Measurements from ENCODE around the gene DIPK1A. TPM values are rescaled to one million over a fixed set of nuclear protein-coding genes. Genes with fewer than 3 reads are reported as not detected.

DIPK1A gene
- total and polyA plus RNA-seq, 2 experiments from 2014 or later, result 26.6 to 51.6 TPM

DNA sequence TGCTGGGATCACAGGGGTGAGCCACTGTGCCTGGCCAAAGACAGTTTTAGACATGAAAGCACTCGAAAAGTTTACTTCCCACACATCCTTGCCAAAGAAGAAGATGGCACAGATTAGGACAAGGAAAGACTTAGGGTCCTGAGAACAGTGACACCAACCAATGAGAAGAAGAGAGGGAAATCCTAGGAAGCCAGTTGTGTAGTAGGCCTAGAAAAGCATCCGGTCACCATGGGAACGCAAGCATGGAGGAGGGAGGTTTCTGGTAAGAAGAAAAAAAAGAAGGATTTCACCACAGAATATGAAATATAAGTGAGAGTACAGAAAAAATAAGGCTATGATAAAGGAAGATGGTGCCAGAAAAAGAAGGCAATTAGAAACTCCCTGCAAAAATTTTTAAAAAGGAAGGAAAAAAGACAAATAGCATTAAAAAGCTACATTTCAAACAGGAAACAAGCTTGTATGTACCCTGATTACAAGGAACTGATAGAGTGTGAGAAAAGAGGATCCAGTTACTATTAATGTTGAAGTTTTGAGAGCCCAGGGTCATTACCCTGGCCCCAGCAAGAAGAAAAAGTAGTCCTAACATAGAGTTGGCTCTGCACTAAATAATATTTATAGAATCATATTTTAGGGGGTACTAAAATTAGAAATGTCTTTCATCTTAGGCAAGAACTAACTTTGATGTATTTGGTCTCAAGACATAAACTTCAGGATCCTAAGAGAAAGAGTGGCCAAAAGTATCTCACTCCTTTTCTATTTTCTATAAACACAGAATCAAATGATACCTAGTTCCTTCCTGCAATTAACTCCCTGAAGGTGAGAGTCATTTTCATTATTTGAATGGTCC lies 16.1 kb downstream of the DIPK1A start:
- Histone ChIP-seq H3K9me2 (ENCODE audit: insufficient read depth) (no peaks in the 10 kb centered on the region), H3K36me3 (ENCODE audit: low read depth) (no peaks in the 10 kb centered on the region), H3K4me1 (ENCODE audit: insufficient read depth) (peaks cover 23% of the 10 kb centered on the region), H4K20me1 (ENCODE audit: insufficient read depth) (no peaks in the 10 kb centered on the region), H3K27ac (no peak overlapping the region), H3K9ac (no peak overlapping the region), H3F3A (ENCODE audit: insufficient read depth) (peaks cover 13% of the 10 kb centered on the region), H2AFZ (no peak overlapping the region), H3K9me3 (ENCODE audit: low read depth) (no peaks in the 10 kb centered on the region), H3K4me2 (ENCODE audit: unreplicated experiment) (no peak overlapping the region), H3K4me3 (no peak overlapping the region), H3K27me3 (replicated peaks; ENCODE audit: insufficient read depth) (no peaks in the 10 kb centered on the region), H3K79me2 (ENCODE audit: insufficient read depth) (peaks cover 82% of the 10 kb centered on the region)
- TF ChIP-seq EZH2phosphoT487 (IDR thresholded peaks at IDR 0.05; ENCODE audit: insufficient read depth, low read depth), result no peak
- no peak for TF ChIP-seq EZH2 (IDR thresholded peaks at IDR 0.05; ENCODE audit: insufficient read depth, poor library complexity, severe bottlenecking)
- in situ Hi-C loops (cut with MboI), result no loop called here
- no peak for DNase-seq
- 78% methylated on average over 3 of the region's 3 CpGs for WGBS, 2 experiments (ENCODE audit: low coverage in 1 of 2, low lambda C conversion rate in 2 of 2, missing lambda C conversion rate in 2 of 2)

DNA sequence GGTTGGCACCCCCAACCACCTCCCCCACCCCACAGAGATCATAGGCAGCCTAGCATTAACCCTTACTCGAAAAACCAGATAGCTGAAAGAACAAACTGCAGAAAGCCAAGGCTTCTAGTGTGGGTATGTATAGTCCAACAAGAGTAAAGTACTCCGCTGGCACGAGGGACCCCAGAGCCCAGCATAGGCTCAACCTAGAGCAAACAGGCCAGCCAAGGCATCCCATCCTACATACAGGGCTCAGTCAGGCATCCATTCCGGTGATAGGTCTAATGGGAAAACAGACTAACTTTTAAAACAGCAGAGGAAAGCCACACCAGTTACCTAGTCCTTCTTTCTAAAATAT lies 17.8 kb downstream of the DIPK1A start:
- no peaks in the 10 kb centered on the region for H3K9me2 ChIP-seq (ENCODE audit: insufficient read depth)
- peaks cover 24% of the 10 kb centered on the region for H3K4me1 ChIP-seq (ENCODE audit: insufficient read depth)
- no peaks in the 10 kb centered on the region for H3K27me3 ChIP-seq (replicated peaks; ENCODE audit: insufficient read depth)
- H3K4me2 ChIP-seq (ENCODE audit: unreplicated experiment), result no peak overlapping the region
- no peak overlapping the region for H3K27ac ChIP-seq
- H3K79me2 ChIP-seq (ENCODE audit: insufficient read depth), result peaks cover 86% of the 10 kb centered on the region
- TF ChIP-seq EZH2phosphoT487 (IDR thresholded peaks at IDR 0.05; ENCODE audit: insufficient read depth, low read depth) (no peak), EZH2 (IDR thresholded peaks at IDR 0.05; ENCODE audit: insufficient read depth, poor library complexity, severe bottlenecking) (no peak)
- peaks cover 10% of the 10 kb centered on the region for H3F3A ChIP-seq (ENCODE audit: insufficient read depth)
- no peak overlapping the region for H2AFZ ChIP-seq
- WGBS, 2 experiments (ENCODE audit: low coverage in 1 of 2, low lambda C conversion rate in 2 of 2, missing lambda C conversion rate in 2 of 2), result 98 to 100% methylated on average over 4 of the region's 4 CpGs
- no peak overlapping the region for H3K4me3 ChIP-seq
- no peaks in the 10 kb centered on the region for H4K20me1 ChIP-seq (ENCODE audit: insufficient read depth)
- H3K9me3 ChIP-seq (ENCODE audit: low read depth), result no peaks in the 10 kb centered on the region
- no peak overlapping the region for H3K9ac ChIP-seq
- no peak for DNase-seq
- H3K36me3 ChIP-seq (ENCODE audit: low read depth), result no peaks in the 10 kb centered on the region
- in situ Hi-C loops (cut with MboI), result no loop called here

DNA sequence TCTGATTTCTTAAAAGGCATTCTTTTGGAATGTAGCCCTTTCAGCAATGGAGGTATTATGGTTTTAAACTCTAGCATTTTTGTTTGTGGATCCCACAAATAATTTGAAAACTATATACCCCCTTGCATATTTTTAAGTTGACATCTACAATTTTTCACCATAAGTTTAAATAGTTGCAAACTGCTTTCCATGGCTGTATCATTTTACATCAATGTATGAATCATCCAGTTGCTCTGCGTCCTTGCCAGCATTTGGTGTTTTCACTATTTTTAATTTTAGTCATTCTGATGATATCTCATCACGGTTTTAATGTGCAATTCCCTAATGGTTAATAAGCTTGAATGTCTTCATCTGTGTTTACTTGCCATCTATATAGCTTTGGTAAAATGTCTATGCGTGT lies 20.7 kb downstream of the DIPK1A start:
- no peaks in the 10 kb centered on the region for H4K20me1 ChIP-seq (ENCODE audit: insufficient read depth)
- H3K36me3 ChIP-seq (ENCODE audit: low read depth), result no peaks in the 10 kb centered on the region
- WGBS, 2 experiments (ENCODE audit: low coverage in 1 of 2, low lambda C conversion rate in 2 of 2, missing lambda C conversion rate in 2 of 2), result 20 to 24% methylated on average over 3 of the region's 3 CpGs
- H3K9me3 ChIP-seq (ENCODE audit: low read depth), result no peaks in the 10 kb centered on the region
- H3K27ac ChIP-seq, result peak overlapping the region; percentile 32
- no peak overlapping the region for H2AFZ ChIP-seq
- in situ Hi-C loops (cut with MboI), result no loop called here
- no peaks in the 10 kb centered on the region for H3K9me2 ChIP-seq (ENCODE audit: insufficient read depth)
- TF ChIP-seq EZH2 (IDR thresholded peaks at IDR 0.05; ENCODE audit: insufficient read depth, poor library complexity, severe bottlenecking), result no peak
- no peak for TF ChIP-seq EZH2phosphoT487 (IDR thresholded peaks at IDR 0.05; ENCODE audit: insufficient read depth, low read depth)
- H3K4me1 ChIP-seq (ENCODE audit: insufficient read depth), result peaks cover 38% of the 10 kb centered on the region
- DNase-seq, result peak; percentile 80
- H3K4me2 ChIP-seq (ENCODE audit: unreplicated experiment), result peak overlapping the region; percentile 38
- peaks cover 78% of the 10 kb centered on the region for H3K79me2 ChIP-seq (ENCODE audit: insufficient read depth)
- no peak overlapping the region for H3K9ac ChIP-seq
- no peaks in the 10 kb centered on the region for H3K27me3 ChIP-seq (replicated peaks; ENCODE audit: insufficient read depth)
- no peak overlapping the region for H3K4me3 ChIP-seq
- peaks cover 10% of the 10 kb centered on the region for H3F3A ChIP-seq (ENCODE audit: insufficient read depth)

DNA sequence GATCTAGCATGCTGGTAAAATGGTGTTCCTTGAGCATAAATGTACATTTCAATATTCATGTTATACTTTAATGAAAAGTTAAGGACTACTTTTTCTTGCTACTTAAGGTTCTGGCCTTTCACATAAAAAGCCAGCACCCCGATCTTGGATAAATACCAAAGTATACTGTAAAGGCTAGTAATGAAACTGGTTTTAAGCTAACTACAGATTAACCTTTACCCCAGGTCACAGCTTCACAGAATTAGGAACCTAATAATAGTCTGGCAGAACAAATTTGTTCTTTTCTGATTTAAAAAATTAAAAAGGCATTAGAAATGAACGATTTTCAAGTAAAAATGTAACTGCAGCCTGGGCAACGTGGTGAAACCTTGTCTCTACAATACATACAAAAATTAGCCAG lies 23.5 kb downstream of the DIPK1A start:
- H3K9me2 ChIP-seq (ENCODE audit: insufficient read depth), result no peaks in the 10 kb centered on the region
- no peak overlapping the region for H2AFZ ChIP-seq
- H3K27me3 ChIP-seq (replicated peaks; ENCODE audit: insufficient read depth), result no peaks in the 10 kb centered on the region
- no peaks in the 10 kb centered on the region for H3K36me3 ChIP-seq (ENCODE audit: low read depth)
- no peak overlapping the region for H3K4me3 ChIP-seq
- 97 to 100% methylated on average over 3 of the region's 3 CpGs for WGBS, 2 experiments (ENCODE audit: low coverage in 1 of 2, low lambda C conversion rate in 2 of 2, missing lambda C conversion rate in 2 of 2)
- peaks cover 32% of the 10 kb centered on the region for H3F3A ChIP-seq (ENCODE audit: insufficient read depth)
- H3K9ac ChIP-seq, result no peak overlapping the region
- H3K4me1 ChIP-seq (ENCODE audit: insufficient read depth), result peaks cover 66% of the 10 kb centered on the region
- no peaks in the 10 kb centered on the region for H3K9me3 ChIP-seq (ENCODE audit: low read depth)
- in situ Hi-C loops (cut with MboI), result no loop called here
- H4K20me1 ChIP-seq (ENCODE audit: insufficient read depth), result no peaks in the 10 kb centered on the region
- peaks cover 51% of the 10 kb centered on the region for H3K79me2 ChIP-seq (ENCODE audit: insufficient read depth)
- no peak overlapping the region for H3K27ac ChIP-seq
- DNase-seq, result no peak
- no peak overlapping the region for H3K4me2 ChIP-seq (ENCODE audit: unreplicated experiment)
- TF ChIP-seq EZH2phosphoT487 (IDR thresholded peaks at IDR 0.05; ENCODE audit: insufficient read depth, low read depth), result no peak
- no peak for TF ChIP-seq EZH2 (IDR thresholded peaks at IDR 0.05; ENCODE audit: insufficient read depth, poor library complexity, severe bottlenecking)
